A172 (cell line): ENCODE measurements around the gene INA. TPM values are rescaled to one million over a fixed set of nuclear protein-coding genes. Genes with fewer than 3 reads are reported as not detected.
"Not testable (repeated sequence)": the region's sequence is repeated elsewhere in the genome, so short reads cannot be mapped to it uniquely, and the experiment has no call there.

Experiments
- DNase-seq: peaks from one replicate; pipeline ENCODE4 v3.0.0-alpha.2; 2015; ENCODE audit warnings: low spot score
- total RNA-seq: library from RNA; depleted of rRNA; stranded (reverse); fragments of >200 nt; shearing (Covaris generic); gene quantifications from 2 replicates; pipeline ENCODE4 v1.2.3, GENCODE V29; 2014; rRNA removed

Gene INA
- total RNA-seq = not detected in 2 replicates

- DNase-seq = no peak
Observed at GRCh38 chr10:103276896-103277712, at the start of gene INA. Gene INA, plus strand, starts transcription at chr10:103277138. Its CDS starts 74 bp downstream, at chr10:103277212.

DNA sequence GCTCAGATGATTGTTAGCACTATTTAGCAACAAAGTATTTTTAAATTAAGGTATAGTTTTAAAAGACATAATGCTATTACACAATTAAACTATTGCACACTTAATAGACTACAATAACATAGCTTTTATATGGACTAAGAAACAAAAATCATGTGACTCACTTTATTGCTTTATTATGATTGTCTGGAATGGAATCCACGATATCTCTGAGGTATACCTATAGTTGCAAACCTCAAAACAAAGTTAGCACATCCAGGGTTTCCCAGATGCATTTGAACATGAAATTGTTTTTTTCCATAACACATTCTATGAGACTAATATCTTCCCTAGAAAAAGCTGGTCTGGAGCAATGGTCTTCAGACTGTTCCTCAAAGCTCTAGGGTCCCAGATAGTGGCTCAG is 49.5 kb upstream of the INA start:
- no peak for DNase-seq

- DNase-seq = peak; percentile 97
Observed at GRCh38 chr10:103231047-103231551, 45.8 kb upstream of the INA start.

GRCh38 chr10:103232131-103232673 is 44.7 kb upstream of the INA start:
- peak; percentile 78 for DNase-seq

DNA sequence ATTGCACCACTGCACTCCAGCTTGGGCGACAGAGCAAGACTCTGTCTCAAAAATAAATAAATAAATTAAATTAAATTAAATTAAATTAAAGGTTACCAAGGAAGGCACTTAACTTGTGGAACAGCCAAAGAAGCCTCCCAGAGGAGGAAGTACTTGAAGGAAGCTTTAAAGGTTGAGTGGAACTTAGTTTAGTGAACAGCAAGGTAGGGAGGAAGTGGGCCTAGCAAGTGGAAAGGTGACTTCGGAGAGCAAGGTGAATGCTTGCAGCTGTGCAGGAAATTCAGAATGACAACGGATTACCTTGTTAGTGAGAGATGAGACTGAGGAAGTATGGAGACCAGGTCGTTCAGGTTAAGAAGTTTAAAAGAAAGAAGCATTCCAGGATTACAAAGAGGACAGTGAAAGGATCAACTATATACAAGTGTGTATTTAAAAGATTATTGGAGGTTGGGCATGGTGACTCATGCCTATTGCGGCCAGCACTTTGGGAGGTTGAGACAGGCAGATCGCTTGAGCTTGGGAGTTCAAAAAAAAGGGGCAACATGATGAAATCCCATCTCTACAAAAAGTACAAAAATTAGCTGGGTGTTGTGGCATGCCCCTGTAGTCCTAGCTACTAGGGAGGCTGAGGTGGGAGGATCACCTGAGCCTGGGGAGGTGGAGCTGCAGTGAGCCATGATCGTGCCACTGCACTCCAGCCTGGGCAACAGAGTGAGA is 44.0 kb upstream of the INA start:
- DNase-seq = peak; percentile 68

- no peak for DNase-seq
Observed at GRCh38 chr10:103235775-103236174, 41.2 kb upstream of the INA start.

- DNase-seq = no peak
Observed at GRCh38 chr10:103238506-103239252, 38.3 kb upstream of the INA start.

DNA sequence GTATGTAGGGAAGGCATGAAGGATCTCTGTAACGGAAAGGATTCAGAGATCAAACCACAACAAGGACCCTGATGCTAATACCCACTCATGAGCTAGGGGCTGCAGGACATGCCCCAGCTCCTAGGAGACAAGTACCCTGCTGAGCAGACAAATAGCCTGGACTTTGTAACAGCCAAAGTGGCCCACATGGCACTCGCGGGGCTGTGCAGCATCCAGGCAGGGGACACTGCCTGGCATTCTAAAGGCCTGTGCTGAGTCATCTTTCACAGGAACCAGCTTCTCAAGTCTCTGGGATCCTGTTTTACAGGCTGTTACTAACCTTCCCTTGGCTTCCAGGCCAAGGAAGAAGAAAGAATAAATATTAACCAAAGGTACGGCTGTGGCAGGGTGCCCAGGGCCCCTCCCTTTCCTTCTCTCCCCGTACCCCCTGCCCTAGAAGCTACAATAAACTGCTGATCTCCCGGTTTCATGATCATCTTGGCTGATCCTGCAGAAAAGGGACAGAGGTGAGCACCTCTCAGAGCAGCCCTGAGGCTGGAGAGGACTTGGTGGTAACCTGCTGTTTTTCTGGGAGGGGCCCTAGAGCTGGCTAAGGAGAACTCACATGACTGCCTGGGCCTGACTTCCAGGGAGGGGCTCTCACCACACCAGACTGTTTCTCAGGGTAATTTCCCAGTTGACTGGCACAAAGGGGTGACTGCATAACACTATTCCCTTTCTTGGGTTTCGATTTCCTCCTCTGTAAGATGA is 35.5 kb upstream of the INA start:
- peak; percentile 88 for DNase-seq

- peak; percentile 77 for DNase-seq
Observed at GRCh38 chr10:103244666-103245271, 32.2 kb upstream of the INA start.

DNA sequence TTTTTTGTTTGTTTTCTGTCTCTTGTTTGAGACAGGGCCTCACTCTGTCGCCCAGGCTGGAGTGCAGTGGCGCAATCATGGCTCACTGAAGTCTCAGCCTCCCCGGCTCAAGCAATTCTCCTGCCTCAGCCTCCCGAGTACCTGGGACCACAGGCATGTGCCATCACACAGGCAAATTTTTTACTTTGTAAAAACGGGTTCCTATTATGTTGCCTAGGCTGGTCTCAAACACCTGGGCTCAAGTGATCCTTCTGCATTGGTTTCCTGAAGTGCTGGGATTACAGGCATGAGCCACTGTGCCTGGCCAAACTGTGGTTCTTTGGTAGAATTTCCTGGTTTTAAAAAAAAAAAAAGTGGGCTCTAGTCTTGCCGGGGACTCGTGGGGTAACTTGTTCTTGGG is 31.4 kb upstream of the INA start, which contains the start of gene RPEL1:
RPEL1 (plus strand) TSS at position 301 of the 400 bp plus-strand sequence. CDS start 110 bp downstream, outside the sequence.
- DNase-seq = not testable (repeated sequence)

- DNase-seq = no peak
Observed at GRCh38 chr10:103246324-103246723, 30.6 kb upstream of the INA start.

GRCh38 chr10:103254113-103254512 is 22.8 kb upstream of the INA start:
- DNase-seq = no peak

- DNase-seq = peak; percentile 82
Observed at GRCh38 chr10:103254538-103255325, 22.2 kb upstream of the INA start.

DNA sequence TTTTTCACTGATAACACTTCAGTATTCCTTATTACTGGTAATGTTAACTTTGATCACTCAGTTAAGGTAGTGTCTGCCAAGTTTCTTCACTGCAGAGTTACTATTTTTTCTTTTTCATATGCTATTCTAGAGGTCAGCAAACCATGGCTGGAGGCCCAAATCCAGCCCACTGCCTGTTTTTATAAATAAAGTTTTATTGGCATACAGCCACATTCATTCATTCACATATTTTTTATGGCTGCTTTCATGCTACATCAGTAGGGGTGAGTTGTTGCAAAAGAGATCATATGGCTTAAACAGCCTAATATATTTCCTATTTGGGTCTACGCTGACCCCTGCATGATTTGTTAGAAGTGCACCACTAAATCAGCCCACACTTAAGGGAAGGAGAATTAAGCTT is 20.3 kb upstream of the INA start:
- DNase-seq = no peak

GRCh38 chr10:103257812-103258211 is 19.1 kb upstream of the INA start:
- DNase-seq = no peak

- not testable (repeated sequence) for DNase-seq
Observed at GRCh38 chr10:103258928-103259327, 18.0 kb upstream of the INA start.

GRCh38 chr10:103259989-103260388 is 16.9 kb upstream of the INA start:
- DNase-seq = no peak

GRCh38 chr10:103262229-103262628 is 14.7 kb upstream of the INA start:
- peak; percentile 24 for DNase-seq

- peak; percentile 67 for DNase-seq
Observed at GRCh38 chr10:103265717-103266329, 11.1 kb upstream of the INA start.
